A549 (cell line): ENCODE data around the gene MEI1. TPM values are rescaled to one million over a fixed set of nuclear protein-coding genes. Genes with fewer than 3 reads are reported as not detected.
A peak's percentile ranks its signal among the peaks of the same experiment; 100 is the strongest.

Experiments
- ATAC-seq, 2 experiments: fragments of 200-7000 bp in 1 of 2; fragments of >200 bp in 1 of 2; cut with Nextera tagmentation in 1 of 2; cut with Tn5 transposase in 1 of 2; 3 replicates each; pipeline versions ENCODE4 v1.8.0 to v1.9.1; 2018 to 2020; ENCODE audit warnings: mild to moderate bottlenecking in 1 of 2, moderate library complexity in 1 of 2
- CTCF ChIA-PET: fragments of 300-600 bp; sonication (Branson Sonifier 250); formaldehyde crosslinking; extraction: SDS; loops from one replicate; lab custom pipeline; 2021; ENCODE audit warnings: antibody characterized with exemption, inconsistent platforms; lab: Yijun Ruan, JAX
- POLR2A ChIA-PET: fragments of 350-600 bp; formaldehyde crosslinking; extraction: SDS; loops from one replicate; lab custom pipeline; 2021; ENCODE audit warnings: antibody characterized with exemption, inconsistent platforms; lab: Yijun Ruan, JAX
- DNase-seq, 2 experiments: peaks; one replicate each; pipeline versions ENCODE4 v3.0.0 to v3.0.0-alpha.2; 2011 to 2016; ENCODE audit warnings: low read depth in 1 of 2, low spot score in 1 of 2
- FAIRE-seq: peaks from 2 replicates; lab custom pipeline; 2011; peaks lifted over from hg19 to GRCh38; lab: Jason Lieb, UNC
- H3K27ac ChIP-seq, 2 experiments: fragments of >200 bp; sonication (Bioruptor Twin); formaldehyde crosslinking; 3 replicates each; pipeline ENCODE4 v1.5.1; 2016 to 2017
- H3K4me1 ChIP-seq: fragments of >200 bp; sonication (Bioruptor Twin); formaldehyde crosslinking; 3 replicates; pipeline ENCODE4 v1.6.1; 2016
- H3K4me2 ChIP-seq: fragments of >200 bp; sonication (Bioruptor Twin); formaldehyde crosslinking; 3 replicates; pipeline ENCODE4 v1.6.1; 2016
- H3K4me3 ChIP-seq: fragments of >200 bp; sonication (Bioruptor Twin); formaldehyde crosslinking; 3 replicates; pipeline ENCODE4 v1.5.1; 2016
- H3K9me3 ChIP-seq: fragments of >200 bp; sonication (Bioruptor Twin); formaldehyde crosslinking; 3 replicates; pipeline ENCODE4 v1.6.1; 2016
- BHLHE40 ChIP-seq: IDR thresholded peaks from 2 replicates; pipeline ENCODE4 v1.6.1; 2012; ENCODE audit warnings: low read depth, low read length, inconsistent platforms
- EHF ChIP-seq: fragments of 250-450 bp; sonication (Bioruptor Pico); IDR thresholded peaks from 2 replicates; pipeline ENCODE4 v1.5.0; 2020; ENCODE audit warnings: mild to moderate bottlenecking
- EP300 ChIP-seq, 2 experiments: fragments of >200 bp; sonication (Bioruptor Twin); formaldehyde crosslinking; IDR thresholded peaks; 2 replicates in 1 of 2; 3 replicates in 1 of 2; pipeline ENCODE4 v1.6.1; 2016 to 2017
- FOSB ChIP-seq: fragments of 250-450 bp; sonication (Bioruptor Pico); IDR thresholded peaks from 2 replicates; pipeline ENCODE4 v1.5.0; 2020; ENCODE audit warnings: mild to moderate bottlenecking, moderate library complexity
- FOSL2 ChIP-seq, 2 experiments: fragments of 450-650 bp in 1 of 2; fragments of >200 bp in 1 of 2; sonication (Bioruptor Twin) in 1 of 2; formaldehyde crosslinking; IDR thresholded peaks; 2 replicates each; pipeline versions ENCODE4 v1.5.0 to v1.6.1; 2016 to 2020; ENCODE audit warnings: mild to moderate bottlenecking in 1 of 2, moderate library complexity in 1 of 2
- HDAC2 ChIP-seq: fragments of 200-600 bp; sonication (generic); IDR thresholded peaks from 2 replicates; pipeline ENCODE4 v1.6.1; 2016
- HOXB5 ChIP-seq: fragments of 250-450 bp; sonication (Bioruptor Pico); IDR thresholded peaks from 2 replicates; pipeline ENCODE4 v1.5.0; 2020; ENCODE audit warnings: mild to moderate bottlenecking, moderate library complexity
- KDM1A ChIP-seq: fragments of 200-600 bp; sonication (generic); IDR thresholded peaks from 2 replicates; pipeline ENCODE4 v1.6.1; 2016; ENCODE audit warnings: low read depth, mild to moderate bottlenecking
- RCOR1 ChIP-seq: fragments of 150-350 bp; IDR thresholded peaks from 2 replicates; pipeline ENCODE4 v1.6.1; 2014; ENCODE audit warnings: antibody characterized with exemption, low read length, low read depth
- RFX5 ChIP-seq: fragments of 450-650 bp; IDR thresholded peaks from 2 replicates; pipeline ENCODE4 v1.7.1; 2014; ENCODE audit warnings: antibody characterized with exemption, mild to moderate bottlenecking, moderate library complexity
- RNF2 ChIP-seq: fragments of 200-600 bp; sonication (generic); IDR thresholded peaks from 2 replicates; pipeline ENCODE4 v1.6.1; 2016; ENCODE audit warnings: low read depth, mild to moderate bottlenecking, antibody characterized with exemption, moderate library complexity, borderline replicate concordance
- ZC3H11A ChIP-seq: fragments of 450-650 bp; IDR thresholded peaks from 2 replicates; pipeline ENCODE4 v1.6.1; 2014; ENCODE audit warnings: antibody characterized with exemption, mild to moderate bottlenecking
- WGBS: methylation state at CpG from one replicate; pipeline ENCODE4 v1.1.6; 2017; ENCODE audit errors: missing lambda C conversion rate; 5-methylcytosine and 5-hydroxymethylcytosine counted together
- polyA plus RNA-seq, 4 experiments: library from polyadenylated mRNA; depleted of rRNA in 3 of 4; stranded (reverse); fragments of >200 nt; fragmentation: RNase III in 1 of 4; extraction: RNeasy Plus Mini Kit Qiagen cat#74134 plus additional on column Dnase treatment in 1 of 4; gene quantifications; 2 replicates in 3 of 4; 3 replicates in 1 of 4; pipeline ENCODE4 v1.2.3, GENCODE V29; 2011 to 2017
- TF ChIP-seq, protein P1 (sequence below): IDR thresholded peaks from 2 replicates; pipeline ENCODE4 v1.6.1; 2012

Gene MEI1
- polyA plus RNA-seq, 2 of the 4 experiments (the other 2 are of a cell fraction) = 0.12 TPM; not detected in 1

DNA sequence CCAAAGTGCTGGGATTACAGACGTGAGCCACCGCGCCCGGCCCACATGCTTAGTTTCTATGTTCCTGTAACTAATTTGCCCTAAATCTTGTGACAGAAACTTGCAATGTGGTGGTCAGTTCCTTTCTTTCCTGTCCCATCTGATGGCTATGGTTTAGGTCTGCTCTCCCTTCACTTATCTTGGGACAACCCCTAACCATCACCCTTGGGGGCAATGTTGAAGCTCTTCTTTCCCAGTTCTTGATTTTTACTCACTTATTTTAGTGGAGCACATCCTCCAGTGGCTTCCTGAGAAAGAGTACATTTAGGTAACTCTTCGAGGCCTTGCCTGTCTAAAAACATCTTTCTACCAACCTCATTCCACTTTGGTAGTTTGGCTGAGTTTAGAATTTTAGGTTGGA, 140.9 kb downstream of the MEI1 start:
- no peak overlapping the region for H3K4me2 ChIP-seq
- H3K9me3 ChIP-seq = no peaks in the 10 kb centered on the region
- no peak for ATAC-seq
- ChIA-PET CTCF (interaction anchor here (1.8 kb wide), 1 partner anchor 93 kb away, joined by 4 read pairs; no protein-coding TSS in a partner anchor), POLR2A (no interaction called here)
- DNase-seq = no peak
- no peak overlapping the region for H3K4me3 ChIP-seq
- TF ChIP-seq BHLHE40 = no peak
- no peak for TF ChIP-seq RFX5
- TF ChIP-seq ZC3H11A = no peak
- TF ChIP-seq EHF (CRISPR knock-in tag) = no peak
- no peak for TF ChIP-seq FOSB (CRISPR knock-in tag)
- TF ChIP-seq RNF2 = no peak
- no peak for TF ChIP-seq FOSL2 (IDR thresholded peaks at IDR 0.05)
- no peak for TF ChIP-seq FOSL2 (CRISPR knock-in tag; IDR thresholded peaks at IDR 0.05)
- WGBS = 94% methylated on average over 5 of the region's 5 CpGs
- no peak for FAIRE-seq
- peaks cover 55% of the 10 kb centered on the region for H3K4me1 ChIP-seq
- H3K27ac ChIP-seq = peak overlapping the region; percentile 59 to 75; a peak in 4 of 6 replicates

GRCh38 chr22:41841085-41841712, 141.9 kb downstream of the MEI1 start:
- CTCF ChIA-PET = interaction anchor here (1.2 to 4.1 kb wide), 3 partner anchors 8 to 24 kb away, joined by 3 to 14 read pairs (median 3); partner anchors contain the start of gene SREBF2
- Histone ChIP-seq H3K27ac (peak overlapping the region; percentile 59 to 75; a peak in 5 of 6 replicates), H3K4me2 (peak overlapping the region; percentile 72), H3K9me3 (no peaks in the 10 kb centered on the region), H3K4me1 (peaks cover 60% of the 10 kb centered on the region), H3K4me3 (no peak overlapping the region)
- no peak for FAIRE-seq
- TF ChIP-seq, protein P1, sequence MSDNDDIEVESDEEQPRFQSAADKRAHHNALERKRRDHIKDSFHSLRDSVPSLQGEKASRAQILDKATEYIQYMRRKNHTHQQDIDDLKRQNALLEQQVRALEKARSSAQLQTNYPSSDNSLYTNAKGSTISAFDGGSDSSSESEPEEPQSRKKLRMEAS = 0 out of 2 replicates have a peak, but pooled peaks have one; percentile 19
- no peak for TF ChIP-seq HDAC2
- 8% methylated on average over 3 of the region's 3 CpGs for WGBS
- peak; percentile 40 to 65 for DNase-seq
- peak in 1 of 2 experiments; percentile 78; a peak in 3 of 6 replicates for ATAC-seq
- POLR2A ChIA-PET = no interaction called here

DNA sequence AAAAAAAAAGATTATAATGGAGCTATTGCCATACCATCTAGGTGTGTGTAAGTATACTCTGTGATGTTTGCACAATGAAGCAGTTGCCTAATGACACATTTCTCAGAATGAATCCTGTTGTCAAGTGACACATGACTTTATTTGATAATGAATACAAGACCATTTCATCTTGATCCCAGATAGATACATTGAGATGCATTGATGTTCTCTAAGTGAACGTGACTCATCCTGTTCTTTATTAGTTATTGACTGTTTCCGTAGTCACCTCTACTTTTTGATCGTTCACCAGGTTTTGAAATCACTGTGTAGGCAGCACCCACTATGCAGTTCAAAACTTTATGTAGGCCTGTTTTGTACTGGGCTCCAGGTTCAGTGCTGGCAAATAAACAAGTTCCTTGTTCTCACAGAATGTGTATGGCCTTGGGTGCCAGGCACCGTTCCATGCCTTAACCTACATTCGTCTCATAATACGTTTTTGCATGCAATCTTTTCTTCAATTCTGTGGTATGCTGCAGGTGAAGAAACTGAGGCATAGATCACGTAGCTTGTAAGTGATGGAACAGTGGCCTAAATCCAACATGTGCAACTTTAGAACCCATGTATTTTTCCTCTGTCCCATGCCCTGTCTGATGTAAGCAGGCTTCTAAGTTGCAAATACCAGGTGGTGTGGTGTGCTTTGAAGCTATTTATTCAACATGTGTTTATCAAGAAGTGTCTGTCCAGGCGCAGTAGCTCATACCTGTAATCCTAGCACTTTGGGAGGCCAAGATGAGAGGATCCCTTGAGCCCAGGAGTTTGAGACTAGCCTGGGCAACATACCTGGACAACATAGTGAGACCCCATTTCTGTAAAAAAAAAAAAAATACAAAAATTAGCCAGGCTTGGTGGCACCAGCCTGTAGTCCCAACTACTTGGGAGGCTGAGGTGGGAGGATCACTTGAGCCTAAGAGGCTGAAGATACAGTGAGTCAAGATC, 144.0 kb downstream of the MEI1 start:
- H3K4me3 ChIP-seq = no peak overlapping the region
- TF ChIP-seq KDM1A = no peak
- no peak for TF ChIP-seq EP300 (IDR thresholded peaks at IDR 0.05)
- TF ChIP-seq HOXB5 (CRISPR knock-in tag) = no peak
- TF ChIP-seq RCOR1 = no peak
- ChIA-PET POLR2A (no interaction called here), CTCF (interaction anchor here (0.8 to 4.1 kb wide), 3 partner anchors 10 to 146 kb away, joined by 3 to 14 read pairs (median 6); partner anchors contain the start of gene SREBF2)
- peaks cover 61% of the 10 kb centered on the region for H3K4me1 ChIP-seq
- ATAC-seq (no peak), FAIRE-seq (no peak), DNase-seq (no peak)
- H3K27ac ChIP-seq = peak overlapping the region; percentile 12 to 48; a peak in 3 of 6 replicates
- WGBS = 85% methylated on average over 8 of the region's 8 CpGs
- no peaks in the 10 kb centered on the region for H3K9me3 ChIP-seq
- 0 out of 3 replicates have a peak overlapping the region, but pooled peaks have one; percentile 8 for H3K4me2 ChIP-seq

DNA sequence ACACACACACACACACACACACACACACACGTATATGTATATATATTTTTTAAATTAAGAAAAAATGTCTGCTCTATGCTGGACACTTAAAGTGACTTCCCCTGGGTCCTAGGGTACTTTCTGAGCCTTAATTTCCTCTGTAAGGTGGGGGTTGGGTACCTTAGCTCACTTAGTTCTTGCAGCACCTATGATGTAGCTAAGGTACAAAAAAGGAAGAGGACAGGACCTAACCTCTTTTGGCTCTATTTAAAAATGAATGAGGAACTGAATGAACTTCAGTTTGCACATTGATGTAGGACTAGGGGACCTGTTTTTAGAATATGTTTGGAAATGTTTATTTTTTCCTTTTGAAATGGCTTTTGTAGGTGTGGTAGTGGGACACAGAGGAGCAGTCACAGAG, 144.7 kb downstream of the MEI1 start:
- no peak for DNase-seq
- H3K4me1 ChIP-seq = peaks cover 59% of the 10 kb centered on the region
- H3K4me3 ChIP-seq = no peak overlapping the region
- no peak for TF ChIP-seq RNF2
- FAIRE-seq = no peak
- CTCF ChIA-PET = interaction anchor here (2.0 to 4.1 kb wide), 2 partner anchors 13 to 147 kb away, joined by 6 to 14 read pairs; no protein-coding TSS in a partner anchor
- POLR2A ChIA-PET = no interaction called here
- 83% methylated on average over 1 of the region's 1 CpG for WGBS
- no peaks in the 10 kb centered on the region for H3K9me3 ChIP-seq
- ATAC-seq = no peak
- no peak overlapping the region; the same call in 2 of the 3 replicates for H3K4me2 ChIP-seq
- H3K27ac ChIP-seq = peak overlapping the region in 1 of 2 experiments; percentile 48; a peak in 2 of 6 replicates
